Progenitor cell of endocrine pancreas (in vitro differentiated cells): ENCODE measurements around the gene B3GNT9. TPM values are rescaled to one million over a fixed set of nuclear protein-coding genes. Genes with fewer than 3 reads are reported as not detected.

ENCODE experiments used
- DNase-seq: peaks from one replicate; pipeline ENCODE4 v3.0.0; 2021; ENCODE audit warnings: low spot score; ENCODE audit not compliant: unreplicated experiment
- H3K27ac Mint-ChIP-seq: 2 replicates; pipeline ENCODE4 v1.8.0; 2021; ENCODE audit warnings: mild to moderate bottlenecking, moderate library complexity, mixed read lengths
- H3K27me3 Mint-ChIP-seq: 2 replicates; pipeline ENCODE4 v1.8.0; 2021; ENCODE audit warnings: mixed read lengths
- H3K36me3 Mint-ChIP-seq: 2 replicates; pipeline ENCODE4 v1.8.0; 2022; ENCODE audit warnings: mixed read lengths; ENCODE audit not compliant: insufficient read depth
- H3K4me1 Mint-ChIP-seq: 2 replicates; pipeline ENCODE4 v1.8.0; 2021; ENCODE audit warnings: low read depth, mixed read lengths
- H3K4me3 Mint-ChIP-seq: 2 replicates; pipeline ENCODE4 v1.8.0; 2021; ENCODE audit warnings: low read depth, mild to moderate bottlenecking, moderate library complexity, mixed read lengths
- H3K9me3 Mint-ChIP-seq: 2 replicates; pipeline ENCODE4 v1.8.0; 2021; ENCODE audit warnings: low read depth, mixed read lengths
- CTCF ChIP-seq: fragments of 200-600 bp; sonication (generic); IDR thresholded peaks from one replicate; pipeline ENCODE4 v1.5.0; 2021; ENCODE audit warnings: antibody characterized with exemption, mild to moderate bottlenecking; ENCODE audit not compliant: unreplicated experiment
- total RNA-seq: library from RNA; stranded (reverse); gene quantifications from 2 replicates; pipeline ENCODE4 v1.2.1, GENCODE V29; 2021

B3GNT9 gene
- total RNA-seq, 1 donor from 2014 or later: 5.1 TPM

GRCh38 chr16:67197704-67198103 is 46.9 kb upstream of the B3GNT9 start:
- DNase-seq: no peak
- H3K9me3 Mint-ChIP-seq: no peaks in the 10 kb centered on the region
- H3K4me3 Mint-ChIP-seq: no peak overlapping the region
- peaks cover 11% of the 10 kb centered on the region for H3K4me1 Mint-ChIP-seq
- no peak overlapping the region for H3K27ac Mint-ChIP-seq
- peaks cover 17% of the 10 kb centered on the region for H3K36me3 Mint-ChIP-seq
- no peaks in the 10 kb centered on the region for H3K27me3 Mint-ChIP-seq
- no peak for TF ChIP-seq CTCF

- H3K4me1 Mint-ChIP-seq: peaks cover 14% of the 10 kb centered on the region
- no peak overlapping the region for H3K27ac Mint-ChIP-seq
- no peak for TF ChIP-seq CTCF
- H3K27me3 Mint-ChIP-seq: no peaks in the 10 kb centered on the region
- no peak overlapping the region for H3K4me3 Mint-ChIP-seq
- no peaks in the 10 kb centered on the region for H3K9me3 Mint-ChIP-seq
- DNase-seq: no peak
- peaks cover 17% of the 10 kb centered on the region for H3K36me3 Mint-ChIP-seq
These were observed 46.1 kb upstream of the B3GNT9 start for GRCh38 chr16:67196881-67197280.

GRCh38 chr16:67195676-67196075 is 44.9 kb upstream of the B3GNT9 start:
- no peak for DNase-seq
- no peak overlapping the region for H3K4me3 Mint-ChIP-seq

GRCh38 chr16:67194260-67194659 is 43.5 kb upstream of the B3GNT9 start:
- DNase-seq: no peak
- H3K4me1 Mint-ChIP-seq: peaks cover 15% of the 10 kb centered on the region
- H3K27me3 Mint-ChIP-seq: no peaks in the 10 kb centered on the region
- H3K27ac Mint-ChIP-seq: no peak overlapping the region
- H3K9me3 Mint-ChIP-seq: no peaks in the 10 kb centered on the region
- H3K4me3 Mint-ChIP-seq: peak overlapping the region; percentile 80
- no peak for TF ChIP-seq CTCF
- peaks cover 17% of the 10 kb centered on the region for H3K36me3 Mint-ChIP-seq

More at GRCh38 chr16:67195676-67196075, 44.9 kb upstream of the B3GNT9 start:
- H3K9me3 Mint-ChIP-seq: no peaks in the 10 kb centered on the region
- no peak for TF ChIP-seq CTCF
- H3K27me3 Mint-ChIP-seq: no peaks in the 10 kb centered on the region
- H3K36me3 Mint-ChIP-seq: peaks cover 17% of the 10 kb centered on the region
- no peak overlapping the region for H3K27ac Mint-ChIP-seq
- peaks cover 18% of the 10 kb centered on the region for H3K4me1 Mint-ChIP-seq

GRCh38 chr16:67193536-67193935 is 42.7 kb upstream of the B3GNT9 start:
- H3K36me3 Mint-ChIP-seq: peaks cover 17% of the 10 kb centered on the region
- H3K9me3 Mint-ChIP-seq: no peaks in the 10 kb centered on the region
- peak overlapping the region; percentile 80 for H3K4me3 Mint-ChIP-seq
- peaks cover 15% of the 10 kb centered on the region for H3K4me1 Mint-ChIP-seq
- H3K27me3 Mint-ChIP-seq: no peaks in the 10 kb centered on the region
- DNase-seq: no peak
- peak overlapping the region; percentile 67 for H3K27ac Mint-ChIP-seq
- no peak for TF ChIP-seq CTCF
